DOHH2 (cell line): ENCODE results near the gene SLC44A5.

Source experiments
- H3F3A ChIP-seq: fragments of 200-600 bp; sonication (generic), shearing (Covaris generic); 2 replicates; pipeline ENCODE4 v1.6.0; 2016; ENCODE audit warnings: antibody characterized with exemption, mild to moderate bottlenecking; ENCODE audit not compliant: control insufficient read depth, insufficient read depth
- H3K27ac ChIP-seq: fragments of 200-600 bp; sonication (generic); 2 replicates; pipeline ENCODE4 v1.5.1; 2014; ENCODE audit warnings: low read depth, mild to moderate bottlenecking, low read length, moderate library complexity
- H3K27me3 ChIP-seq: fragments of 200-600 bp; sonication (generic); 2 replicates; pipeline ENCODE4 v1.6.1; 2014; ENCODE audit warnings: mild to moderate bottlenecking, low read length, mixed read lengths; ENCODE audit not compliant: control insufficient read depth
- H3K36me3 ChIP-seq: fragments of 200-600 bp; sonication (generic); 2 replicates; pipeline ENCODE4 v1.6.1; 2014; ENCODE audit warnings: mild to moderate bottlenecking, low read length, moderate library complexity, mixed read lengths; ENCODE audit not compliant: control insufficient read depth
- H3K4me1 ChIP-seq: fragments of 200-600 bp; sonication (generic); 2 replicates; pipeline ENCODE4 v1.6.1; 2014; ENCODE audit warnings: mild to moderate bottlenecking, low read length, mixed read lengths; ENCODE audit not compliant: control insufficient read depth
- H3K4me2 ChIP-seq: fragments of 200-600 bp; sonication (generic); 2 replicates; pipeline ENCODE4 v1.6.0; 2014; ENCODE audit warnings: mild to moderate bottlenecking, low read length, moderate library complexity
- H3K4me3 ChIP-seq: fragments of 200-600 bp; sonication (generic); 2 replicates; pipeline ENCODE4 v1.5.1; 2014; ENCODE audit warnings: mild to moderate bottlenecking, low read length, mixed read lengths
- H3K79me2 ChIP-seq: fragments of 200-600 bp; sonication (generic); 2 replicates; pipeline ENCODE4 v1.6.1; 2014; ENCODE audit warnings: mild to moderate bottlenecking, low read length, mixed read lengths; ENCODE audit not compliant: control insufficient read depth
- H3K9me2 ChIP-seq: fragments of 200-600 bp; sonication (generic); replicated peaks from 2 replicates; pipeline ENCODE4 v1.6.1; 2014; ENCODE audit warnings: mild to moderate bottlenecking, low read length, mixed read lengths; ENCODE audit not compliant: control insufficient read depth
- H3K9me3 ChIP-seq: fragments of 200-600 bp; sonication (generic); 2 replicates; pipeline ENCODE4 v1.6.1; 2014; ENCODE audit warnings: antibody characterized with exemption, low read length, mixed read lengths; ENCODE audit not compliant: control insufficient read depth, insufficient read depth
- H4K20me1 ChIP-seq: fragments of 200-600 bp; sonication (generic); 2 replicates; pipeline ENCODE4 v1.6.0; 2014; ENCODE audit warnings: low read depth, mild to moderate bottlenecking, antibody characterized with exemption, low read length, moderate library complexity; ENCODE audit not compliant: control insufficient read depth, insufficient read depth
- CTCF ChIP-seq: fragments of 200-600 bp; sonication (generic); IDR thresholded peaks from one replicate; pipeline ENCODE4 v1.5.1; 2014; ENCODE audit warnings: antibody characterized with exemption, mild to moderate bottlenecking, low read depth, low read length; ENCODE audit not compliant: poor library complexity, severe bottlenecking
- EZH2phosphoT487 ChIP-seq: fragments of 200-600 bp; sonication (generic); IDR thresholded peaks from 2 replicates; pipeline ENCODE4 v1.6.1; 2017; ENCODE audit warnings: borderline replicate concordance, mild to moderate bottlenecking, antibody characterized with exemption, low read length, moderate library complexity, mixed read lengths

The SLC44A5 gene

GRCh38 chr1:75166821-75167220 is 444.1 kb downstream of the SLC44A5 start:
- TF ChIP-seq EZH2phosphoT487 (no peak), CTCF (no peak)
- H3K9me3 ChIP-seq: no peaks in the 10 kb centered on the region
- no peaks in the 10 kb centered on the region for H4K20me1 ChIP-seq
- no peaks in the 10 kb centered on the region for H3K36me3 ChIP-seq
- H3K27ac ChIP-seq: no peak overlapping the region
- H3K79me2 ChIP-seq: no peaks in the 10 kb centered on the region
- H3K4me2 ChIP-seq: no peak overlapping the region
- no peaks in the 10 kb centered on the region for H3K4me1 ChIP-seq
- no peaks in the 10 kb centered on the region for H3K27me3 ChIP-seq
- H3K9me2 ChIP-seq: no peaks in the 10 kb centered on the region
- H3F3A ChIP-seq: no peaks in the 10 kb centered on the region
- no peak overlapping the region for H3K4me3 ChIP-seq

- H3K79me2 ChIP-seq: no peaks in the 10 kb centered on the region
- no peaks in the 10 kb centered on the region for H3K9me3 ChIP-seq
- no peaks in the 10 kb centered on the region for H3F3A ChIP-seq
- H3K4me3 ChIP-seq: no peak overlapping the region
- no peaks in the 10 kb centered on the region for H3K27me3 ChIP-seq
- TF ChIP-seq CTCF (no peak), EZH2phosphoT487 (no peak)
- no peak overlapping the region for H3K4me2 ChIP-seq
- no peaks in the 10 kb centered on the region for H3K4me1 ChIP-seq
- no peaks in the 10 kb centered on the region for H3K9me2 ChIP-seq
- H3K36me3 ChIP-seq: no peaks in the 10 kb centered on the region
- no peak overlapping the region for H3K27ac ChIP-seq
- H4K20me1 ChIP-seq: no peaks in the 10 kb centered on the region
Observed at GRCh38 chr1:75165264-75165663, 445.6 kb downstream of the SLC44A5 start.

- H3K36me3 ChIP-seq: no peaks in the 10 kb centered on the region
- H3K27me3 ChIP-seq: no peaks in the 10 kb centered on the region
- H3K4me1 ChIP-seq: no peaks in the 10 kb centered on the region
- H4K20me1 ChIP-seq: no peaks in the 10 kb centered on the region
- H3K4me3 ChIP-seq: no peak overlapping the region
- TF ChIP-seq CTCF: no peak
- no peak for TF ChIP-seq EZH2phosphoT487
- H3F3A ChIP-seq: no peaks in the 10 kb centered on the region
- H3K4me2 ChIP-seq: no peak overlapping the region
- no peak overlapping the region for H3K27ac ChIP-seq
- no peaks in the 10 kb centered on the region for H3K9me2 ChIP-seq
- no peaks in the 10 kb centered on the region for H3K9me3 ChIP-seq
- no peaks in the 10 kb centered on the region for H3K79me2 ChIP-seq
Observed at GRCh38 chr1:75159154-75159553, 451.8 kb downstream of the SLC44A5 start.
